Effector memory CD4-positive, alpha-beta T cell (primary cell): ENCODE results near the gene NHSL2.

ENCODE experiments used
- DNase-seq, 3 donors: peaks; one replicate each; pipeline ENCODE4 v3.0.0-alpha.2; 2020
- H3K27ac ChIP-seq: 2 replicates; pipeline ENCODE4 v1.7.0; 2013; ENCODE audit warnings: mild to moderate bottlenecking, low read length, moderate library complexity; ENCODE audit not compliant: insufficient read depth, poor library complexity, severe bottlenecking
- H3K27me3 ChIP-seq: replicated peaks from 2 replicates; pipeline ENCODE4 v1.7.0; 2013; ENCODE audit warnings: mild to moderate bottlenecking, low read length; ENCODE audit not compliant: insufficient read depth, control insufficient read depth, poor library complexity, severe bottlenecking
- H3K36me3 ChIP-seq: 2 replicates; pipeline ENCODE4 v1.7.0; 2013; ENCODE audit warnings: mild to moderate bottlenecking, low read length, moderate library complexity; ENCODE audit not compliant: control insufficient read depth, insufficient read depth
- H3K4me1 ChIP-seq: 2 replicates; pipeline ENCODE4 v1.7.0; 2013; ENCODE audit warnings: low read length, mild to moderate bottlenecking; ENCODE audit not compliant: control insufficient read depth, insufficient read depth, poor library complexity, severe bottlenecking
- H3K4me3 ChIP-seq: 2 replicates; pipeline ENCODE4 v1.7.0; 2013; ENCODE audit warnings: low read length, low read depth, mild to moderate bottlenecking; ENCODE audit not compliant: insufficient read depth, poor library complexity, severe bottlenecking
- H3K9me3 ChIP-seq: 2 replicates; pipeline ENCODE4 v1.7.0; 2013; ENCODE audit warnings: mild to moderate bottlenecking, low read length, moderate library complexity; ENCODE audit not compliant: control insufficient read depth

Gene NHSL2

DNA sequence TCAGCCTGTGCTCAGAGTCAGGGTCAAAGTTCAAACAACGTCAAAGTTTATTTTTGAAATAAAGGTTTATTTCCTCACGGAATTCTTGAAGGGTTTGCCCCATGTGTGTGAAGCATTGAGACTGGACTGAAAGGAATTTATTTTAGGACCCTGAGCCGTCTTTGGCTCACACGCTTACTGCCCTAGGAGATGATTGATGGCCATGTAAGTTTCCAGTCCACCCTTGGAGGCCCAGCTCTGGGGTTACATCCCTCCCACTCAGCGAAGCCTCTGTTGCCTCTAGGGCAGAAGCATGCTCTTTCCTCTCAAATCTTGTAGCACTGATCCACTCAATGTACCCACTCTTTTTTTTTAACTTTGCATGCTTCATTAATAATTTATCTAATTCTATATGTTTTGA lies 4.5 kb upstream of the NHSL2 start:
- no peaks in the 10 kb centered on the region for H3K9me3 ChIP-seq
- H3K36me3 ChIP-seq = no peaks in the 10 kb centered on the region
- DNase-seq = no peak
- no peaks in the 10 kb centered on the region for H3K27me3 ChIP-seq
- H3K27ac ChIP-seq = no peak overlapping the region
- H3K4me3 ChIP-seq = no peak overlapping the region
- H3K4me1 ChIP-seq = peaks cover 4% of the 10 kb centered on the region

DNA sequence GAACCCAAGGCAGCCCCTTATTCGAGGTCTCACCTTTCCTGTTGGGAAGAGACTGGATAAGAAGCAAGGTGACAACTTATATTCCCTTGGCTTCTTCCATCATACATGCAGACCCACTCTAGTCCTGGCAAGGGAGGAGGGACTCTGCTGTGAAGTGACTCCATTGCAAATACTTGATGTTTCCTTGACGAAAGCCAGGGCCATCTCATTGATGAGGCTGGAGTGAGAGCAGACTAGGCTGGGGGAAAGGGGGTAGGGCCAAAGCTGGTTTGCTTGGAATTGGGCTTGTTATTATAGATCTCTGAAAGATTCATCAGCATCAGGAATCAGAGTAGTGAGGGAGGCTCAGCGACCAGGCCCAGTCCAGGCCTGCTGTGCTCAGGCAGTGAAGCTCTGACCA lies 2.3 kb upstream of the NHSL2 start:
- no peak for DNase-seq
- Histone ChIP-seq H3K4me1 (peaks cover 4% of the 10 kb centered on the region), H3K27ac (no peak overlapping the region), H3K36me3 (no peaks in the 10 kb centered on the region), H3K4me3 (no peak overlapping the region), H3K27me3 (no peaks in the 10 kb centered on the region), H3K9me3 (no peaks in the 10 kb centered on the region)

DNA sequence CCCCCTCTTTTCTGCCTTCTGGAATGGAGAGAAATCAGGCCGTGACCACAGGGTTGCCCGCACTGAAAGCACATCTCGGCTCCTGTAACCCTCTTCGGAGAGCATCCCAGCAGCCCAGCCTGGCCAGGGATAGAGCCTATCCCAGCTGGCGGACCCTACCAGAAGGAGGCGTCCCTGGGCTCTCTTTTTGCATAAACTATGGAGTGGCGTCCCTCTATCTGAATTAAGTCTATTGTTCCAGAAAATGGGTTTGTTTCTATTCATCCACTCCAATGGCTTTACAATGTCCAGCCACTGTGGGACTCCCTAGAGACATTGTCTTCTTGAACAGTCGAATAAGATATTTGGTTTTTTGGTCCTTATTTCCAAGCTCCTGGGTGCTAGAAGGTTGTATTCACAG lies 689 bp upstream of the NHSL2 start:
- Histone ChIP-seq H3K4me3 (peak overlapping the region; percentile 37), H3K9me3 (no peaks in the 10 kb centered on the region), H3K4me1 (peaks cover 4% of the 10 kb centered on the region), H3K27me3 (no peaks in the 10 kb centered on the region), H3K27ac (no peak overlapping the region), H3K36me3 (no peaks in the 10 kb centered on the region)
- DNase-seq = no peak

DNA sequence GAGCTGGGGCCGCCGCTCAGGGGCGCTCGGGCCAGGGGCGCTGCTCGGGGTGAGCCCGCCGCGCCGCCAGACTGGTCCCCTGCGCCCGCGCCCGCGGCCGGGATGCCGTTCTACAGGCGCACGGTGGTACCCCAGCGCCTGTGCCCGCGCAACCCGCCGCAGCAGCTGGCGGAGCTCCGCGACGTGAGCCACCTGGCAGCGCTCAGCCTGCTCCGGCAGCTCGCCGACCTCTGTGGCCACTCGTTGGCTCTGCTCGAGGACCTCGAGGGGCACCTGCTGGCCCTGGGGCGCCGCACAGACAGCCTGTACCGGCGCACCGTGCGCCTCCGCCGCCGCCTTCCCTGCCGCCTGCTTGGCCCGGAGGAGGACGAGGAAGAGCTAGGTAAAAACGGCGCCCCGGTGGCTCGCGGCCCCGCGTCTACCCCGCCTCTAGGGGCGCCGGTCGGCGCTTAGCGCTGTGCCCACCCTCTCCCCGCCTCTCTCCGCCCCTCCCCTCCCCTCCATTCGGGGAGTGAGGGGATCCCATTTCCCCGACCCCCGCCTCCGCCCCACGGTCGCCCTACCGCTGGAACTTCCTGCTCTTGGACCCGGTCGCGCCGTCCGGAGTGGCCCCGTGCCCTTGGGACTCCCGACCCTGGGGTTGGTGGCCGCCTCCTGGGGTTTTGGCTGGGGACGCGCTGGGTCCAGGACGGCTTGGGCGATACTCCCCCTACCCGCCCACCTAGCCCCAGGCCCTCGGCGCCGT lies 513 bp downstream of the NHSL2 start:
- Histone ChIP-seq H3K36me3 (no peaks in the 10 kb centered on the region), H3K27me3 (no peaks in the 10 kb centered on the region), H3K4me1 (peaks cover 4% of the 10 kb centered on the region), H3K9me3 (no peaks in the 10 kb centered on the region), H3K4me3 (peak overlapping the region; percentile 37), H3K27ac (no peak overlapping the region)
- peak in 1 of 3 donors; percentile 7 for DNase-seq

DNA sequence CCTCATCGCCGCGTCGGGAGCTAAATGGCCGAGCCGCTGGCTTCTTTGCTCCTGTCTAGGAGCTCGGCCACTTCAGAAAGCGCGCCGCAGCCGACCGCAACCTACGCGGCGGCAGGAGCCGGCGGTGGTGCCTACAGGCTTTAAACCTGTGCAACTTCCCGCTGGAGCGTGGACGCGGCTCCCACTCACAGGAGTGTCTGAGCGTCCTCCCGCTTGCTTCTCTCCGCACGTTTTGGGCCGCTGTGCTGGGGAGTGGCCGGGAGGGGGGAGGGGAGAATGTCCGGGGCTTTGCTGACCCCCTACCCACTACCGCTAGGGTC lies 1.0 kb downstream of the NHSL2 start:
- no peaks in the 10 kb centered on the region for H3K9me3 ChIP-seq
- no peaks in the 10 kb centered on the region for H3K36me3 ChIP-seq
- H3K4me3 ChIP-seq = peak overlapping the region; percentile 37
- H3K4me1 ChIP-seq = peaks cover 4% of the 10 kb centered on the region
- H3K27me3 ChIP-seq = no peaks in the 10 kb centered on the region
- H3K27ac ChIP-seq = no peak overlapping the region
- DNase-seq = no peak

DNA sequence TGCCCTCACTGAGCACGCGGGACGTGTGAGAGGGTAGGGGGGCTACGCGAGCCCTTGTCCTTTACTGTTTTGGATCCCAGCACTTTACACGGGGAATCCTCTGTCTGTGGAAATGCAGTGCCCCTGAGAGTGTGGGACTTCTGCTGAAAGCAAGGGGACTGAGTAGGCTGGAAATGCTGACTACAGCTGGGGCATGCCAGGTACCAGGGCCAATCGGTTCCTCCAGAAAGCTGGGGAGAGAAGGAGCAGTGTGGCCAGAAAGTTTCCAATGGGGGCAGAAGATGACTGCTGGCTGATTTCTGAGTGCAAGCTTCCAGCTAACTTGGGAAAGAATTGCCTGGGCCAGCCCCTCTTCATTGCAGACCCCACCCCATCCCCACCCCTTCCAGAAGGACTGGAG lies 1.5 kb downstream of the NHSL2 start:
- Histone ChIP-seq H3K27me3 (no peaks in the 10 kb centered on the region), H3K9me3 (no peaks in the 10 kb centered on the region), H3K36me3 (no peaks in the 10 kb centered on the region), H3K27ac (no peak overlapping the region), H3K4me3 (no peak overlapping the region), H3K4me1 (peaks cover 4% of the 10 kb centered on the region)
- no peak for DNase-seq

DNA sequence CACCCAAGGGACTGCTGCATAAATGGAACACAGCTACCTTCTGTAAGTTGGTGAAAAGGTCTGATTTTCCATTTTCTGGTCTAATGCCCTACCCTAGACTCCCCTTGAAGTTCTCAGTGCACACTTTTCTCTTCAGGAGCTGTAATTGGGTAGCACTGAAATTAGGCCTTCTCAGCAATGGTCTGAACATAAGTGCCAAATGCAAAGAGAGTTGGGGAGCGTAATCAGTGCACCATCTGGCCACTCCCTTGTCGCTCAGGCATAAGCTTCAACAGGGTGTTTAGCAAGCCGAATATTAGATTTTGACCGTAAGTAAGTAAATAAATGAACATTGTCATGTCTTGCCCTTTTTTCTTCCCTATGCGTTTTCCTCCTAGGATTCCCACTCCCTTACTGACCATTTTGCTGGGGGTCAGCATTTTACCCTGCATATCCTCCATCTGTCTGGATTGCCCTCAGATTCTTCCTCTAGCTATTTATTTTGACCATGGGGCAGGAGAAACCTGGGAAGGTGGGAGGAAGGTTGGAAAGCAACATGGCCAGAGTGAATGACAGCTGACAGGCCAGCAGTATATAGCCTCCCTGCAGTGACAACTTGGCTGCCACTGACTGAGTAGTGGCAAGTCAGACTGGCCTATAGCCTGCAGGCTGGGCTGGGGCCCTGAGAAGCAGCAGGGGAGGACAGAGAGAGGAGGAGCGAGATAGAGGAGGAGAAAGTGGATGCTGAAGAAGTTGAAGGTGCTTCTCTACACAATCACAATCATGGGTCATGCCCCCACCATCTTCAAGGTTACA lies 2.7 kb downstream of the NHSL2 start:
- Histone ChIP-seq H3K4me3 (no peak overlapping the region), H3K9me3 (no peaks in the 10 kb centered on the region), H3K36me3 (no peaks in the 10 kb centered on the region), H3K27ac (no peak overlapping the region), H3K4me1 (peaks cover 4% of the 10 kb centered on the region), H3K27me3 (no peaks in the 10 kb centered on the region)
- no peak for DNase-seq

DNA sequence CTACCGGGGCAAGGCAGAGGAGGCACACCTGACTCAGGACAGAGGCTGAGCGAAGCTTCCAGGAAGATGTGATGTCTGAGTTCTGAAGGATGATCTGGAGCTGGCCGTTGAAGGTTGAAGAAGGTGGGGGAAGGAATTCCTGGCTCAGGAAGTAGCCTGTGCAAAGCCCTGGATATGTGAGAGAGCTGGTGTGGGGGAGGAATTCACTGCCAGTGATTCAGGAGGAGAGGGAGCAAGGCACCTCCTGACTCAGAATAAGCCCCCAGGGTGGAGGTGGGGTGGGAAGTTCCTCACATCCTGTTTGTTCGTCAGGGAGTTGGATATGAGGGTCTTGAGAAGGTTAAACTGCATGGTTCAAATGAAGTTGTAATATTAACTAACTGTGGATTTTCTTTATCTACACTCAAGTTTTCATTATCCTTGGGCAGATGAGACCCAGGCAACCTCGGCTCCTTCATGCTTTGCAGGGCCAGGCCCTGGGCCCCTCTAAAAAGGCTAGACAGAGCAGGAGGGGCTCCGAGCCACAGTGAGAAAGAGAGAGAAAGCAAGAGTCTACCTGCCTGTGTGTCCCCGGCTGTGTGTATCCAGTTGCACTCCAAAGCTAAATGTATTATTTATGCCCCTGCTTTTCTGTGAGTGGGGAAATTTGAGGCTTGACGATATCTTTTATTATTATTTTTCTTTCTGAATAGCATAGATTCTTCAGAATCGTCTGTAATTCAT lies 7.1 kb downstream of the NHSL2 start:
- Histone ChIP-seq H3K4me3 (no peak overlapping the region), H3K27me3 (no peaks in the 10 kb centered on the region), H3K4me1 (no peaks in the 10 kb centered on the region), H3K36me3 (no peaks in the 10 kb centered on the region), H3K9me3 (no peaks in the 10 kb centered on the region), H3K27ac (no peak overlapping the region)
- DNase-seq = no peak

DNA sequence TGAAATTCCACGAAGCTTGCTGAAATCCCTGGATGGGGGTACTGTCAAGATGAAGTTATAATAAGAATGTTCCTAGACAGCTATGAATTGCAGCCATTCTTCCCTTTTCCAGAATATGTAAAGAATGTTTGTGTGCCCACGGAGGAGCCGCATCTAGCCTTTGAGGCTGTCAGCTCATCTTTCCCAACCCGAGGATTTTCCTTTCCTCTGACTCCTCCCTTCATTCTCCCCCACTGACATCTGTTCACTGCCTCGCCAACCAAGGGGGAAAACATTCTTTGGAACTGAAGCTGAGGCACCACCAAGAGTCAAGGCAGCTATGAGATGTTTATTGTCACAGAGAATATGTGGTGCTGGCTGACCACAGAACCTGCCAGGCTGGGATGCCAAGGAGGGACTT lies 8.8 kb downstream of the NHSL2 start:
- no peak for DNase-seq
- H3K27me3 ChIP-seq = no peaks in the 10 kb centered on the region

DNA sequence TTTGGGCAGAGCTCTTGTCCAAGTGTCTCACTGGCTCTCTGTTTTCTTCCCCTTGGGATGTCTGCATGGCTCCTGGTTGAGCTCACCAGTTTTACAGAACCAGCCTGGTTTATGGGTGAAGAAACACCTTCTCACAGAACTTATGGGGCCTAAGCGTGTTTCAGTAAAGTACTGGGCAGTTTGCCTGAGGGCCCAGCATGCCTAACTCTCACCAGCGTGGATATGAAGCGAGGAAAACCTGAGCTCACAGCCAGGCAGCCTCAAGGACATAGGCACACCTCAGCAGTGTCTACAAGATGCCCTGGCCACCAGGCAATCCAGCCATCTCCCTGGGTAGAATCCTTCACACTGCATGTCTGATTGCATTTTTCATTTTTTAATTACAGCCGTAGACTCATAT lies 9.2 kb downstream of the NHSL2 start:
- Histone ChIP-seq H3K27me3 (no peaks in the 10 kb centered on the region), H3K36me3 (no peaks in the 10 kb centered on the region), H3K4me1 (no peaks in the 10 kb centered on the region), H3K4me3 (no peak overlapping the region), H3K9me3 (no peaks in the 10 kb centered on the region), H3K27ac (no peak overlapping the region)
- DNase-seq = no peak

More for the DNA sequence above, 8.8 kb downstream of the NHSL2 start:
- no peaks in the 10 kb centered on the region for H3K36me3 ChIP-seq
- H3K9me3 ChIP-seq = no peaks in the 10 kb centered on the region
- H3K27ac ChIP-seq = no peak overlapping the region
- no peaks in the 10 kb centered on the region for H3K4me1 ChIP-seq
- H3K4me3 ChIP-seq = no peak overlapping the region
